Osteoblast (primary cell): Measurements from ENCODE around the gene TLCD3B. TPM values are rescaled to one million over a fixed set of nuclear protein-coding genes. Genes with fewer than 3 reads are reported as not detected.
A peak's percentile ranks its signal among the peaks of the same experiment; 100 is the strongest.

Experiments
- DNase-seq: peaks from one replicate; pipeline ENCODE4 v3.0.0; 2011; ENCODE audit warnings: low spot score, mixed read lengths; ENCODE audit not compliant: insufficient read length; ENCODE audit errors: missing footprints
- H2AFZ ChIP-seq: 2 replicates; pipeline ENCODE4 v1.6.0; 2011; ENCODE audit warnings: mild to moderate bottlenecking, low read length
- H3K27ac ChIP-seq: 2 replicates; pipeline ENCODE4 v1.5.1; 2011; ENCODE audit warnings: mild to moderate bottlenecking, low read depth, low read length, moderate library complexity
- H3K27me3 ChIP-seq: 2 replicates; pipeline ENCODE4 v1.6.0; 2012; ENCODE audit warnings: mild to moderate bottlenecking, control low read depth, inconsistent platforms, low read length, moderate library complexity; ENCODE audit not compliant: insufficient read depth
- H3K36me3 ChIP-seq: 2 replicates; pipeline ENCODE4 v1.5.1; 2011; ENCODE audit warnings: mild to moderate bottlenecking, low read length, control low read depth, moderate library complexity; ENCODE audit not compliant: insufficient read depth
- H3K4me1 ChIP-seq: 2 replicates; pipeline ENCODE4 v1.5.1; 2011; ENCODE audit warnings: mild to moderate bottlenecking, low read length, control low read depth, moderate library complexity; ENCODE audit not compliant: insufficient read depth
- H3K4me2 ChIP-seq: 2 replicates; pipeline ENCODE4 v1.6.0; 2011; ENCODE audit warnings: mild to moderate bottlenecking, low read length; ENCODE audit not compliant: insufficient read depth
- H3K4me3 ChIP-seq: fragments of 200-600 bp; sonication (generic); 3 replicates; pipeline ENCODE4 v1.5.1; 2012; ENCODE audit warnings: mild to moderate bottlenecking, low read length, inconsistent platforms; ENCODE audit not compliant: insufficient read depth
- H3K79me2 ChIP-seq: 2 replicates; pipeline ENCODE4 v1.6.0; 2012; ENCODE audit warnings: mild to moderate bottlenecking, low read length, control low read depth, inconsistent platforms; ENCODE audit not compliant: insufficient read depth
- H3K9me3 ChIP-seq: 2 replicates; pipeline ENCODE4 v1.5.1; 2011; ENCODE audit warnings: low read depth, low read length, control low read depth
- H4K20me1 ChIP-seq: 2 replicates; pipeline ENCODE4 v1.6.0; 2012; ENCODE audit warnings: mild to moderate bottlenecking, low read length, control low read depth; ENCODE audit not compliant: insufficient read depth
- CTCF ChIP-seq: IDR thresholded peaks from 2 replicates; pipeline ENCODE4 v1.5.1; 2011; ENCODE audit warnings: mild to moderate bottlenecking, low read depth, low read length, moderate library complexity; ENCODE audit errors: extremely low read depth
- total RNA-seq: library from RNA; depleted of rRNA; stranded (reverse); fragments of >200 nt; gene quantifications from 2 replicates; pipeline ENCODE4 v1.2.3, GENCODE V29; 2012

The TLCD3B gene
- total RNA-seq, 1 donor = 0.36 TPM

- Histone ChIP-seq H2AFZ (peak overlapping the region; percentile 89), H3K4me1 (peaks cover 23% of the 10 kb centered on the region), H4K20me1 (no peaks in the 10 kb centered on the region), H3K36me3 (peaks cover 5% of the 10 kb centered on the region), H3K79me2 (peaks cover 11% of the 10 kb centered on the region), H3K27ac (peak overlapping the region; percentile 77), H3K9me3 (no peaks in the 10 kb centered on the region), H3K4me2 (peak overlapping the region; percentile 98), H3K27me3 (no peaks in the 10 kb centered on the region), H3K4me3 (peak overlapping the region; percentile 94)
- TF ChIP-seq CTCF = no peak
- DNase-seq = peak; percentile 86
Measured at GRCh38 chr16:30053376-30054015, 22.4 kb upstream of the TLCD3B start.

- DNase-seq = peak; percentile 99
- TF ChIP-seq CTCF = no peak
- H4K20me1 ChIP-seq = no peaks in the 10 kb centered on the region
- peak overlapping the region; percentile 98 for H3K4me2 ChIP-seq
- H3K36me3 ChIP-seq = peaks cover 5% of the 10 kb centered on the region
- H3K4me1 ChIP-seq = peaks cover 23% of the 10 kb centered on the region
- H2AFZ ChIP-seq = peak overlapping the region; percentile 89
- no peaks in the 10 kb centered on the region for H3K27me3 ChIP-seq
- peak overlapping the region; percentile 77 for H3K27ac ChIP-seq
- peak overlapping the region; percentile 94 for H3K4me3 ChIP-seq
- peaks cover 11% of the 10 kb centered on the region for H3K79me2 ChIP-seq
- H3K9me3 ChIP-seq = no peaks in the 10 kb centered on the region
Measured at GRCh38 chr16:30052671-30053372, 21.8 kb upstream of the TLCD3B start.

GRCh38 chr16:30051518-30051917 lies 20.4 kb upstream of the TLCD3B start:
- H3K27ac ChIP-seq = peak overlapping the region; percentile 8

More at GRCh38 chr16:30051518-30051917, 20.4 kb upstream of the TLCD3B start:
- H3K4me1 ChIP-seq = peaks cover 23% of the 10 kb centered on the region
- H4K20me1 ChIP-seq = no peaks in the 10 kb centered on the region
- peak overlapping the region; percentile 85 for H2AFZ ChIP-seq
- H3K4me2 ChIP-seq = peak overlapping the region; percentile 26
- peaks cover 11% of the 10 kb centered on the region for H3K79me2 ChIP-seq
- no peak for TF ChIP-seq CTCF
- H3K4me3 ChIP-seq = no peak overlapping the region
- no peaks in the 10 kb centered on the region for H3K9me3 ChIP-seq
- H3K36me3 ChIP-seq = peaks cover 3% of the 10 kb centered on the region
- peak; percentile 96 for DNase-seq
- H3K27me3 ChIP-seq = no peaks in the 10 kb centered on the region
